HG02763 (cell line): ENCODE results near the gene FBRSL1.
"Not testable (repeated sequence)": the region's sequence is repeated elsewhere in the genome, so short reads cannot be mapped to it uniquely, and the experiment has no call there.

Experiments
- ATAC-seq: cut with Tn5 transposase; IDR thresholded peaks from one replicate; pipeline ENCODE4 v1.9.1; 2021; ENCODE audit warnings: mild to moderate bottlenecking, moderate library complexity; ENCODE audit not compliant: unreplicated experiment

The FBRSL1 gene

GRCh38 chr12:132469423-132469822 lies 20.5 kb upstream of the FBRSL1 start:
- no peak for ATAC-seq

GRCh38 chr12:132470397-132470796 lies 19.6 kb upstream of the FBRSL1 start:
- no peak for ATAC-seq

GRCh38 chr12:132471011-132471857 lies 18.7 kb upstream of the FBRSL1 start:
- no peak for ATAC-seq

- ATAC-seq = no peak
Observed at GRCh38 chr12:132471858-132472255, 18.1 kb upstream of the FBRSL1 start.

DNA sequence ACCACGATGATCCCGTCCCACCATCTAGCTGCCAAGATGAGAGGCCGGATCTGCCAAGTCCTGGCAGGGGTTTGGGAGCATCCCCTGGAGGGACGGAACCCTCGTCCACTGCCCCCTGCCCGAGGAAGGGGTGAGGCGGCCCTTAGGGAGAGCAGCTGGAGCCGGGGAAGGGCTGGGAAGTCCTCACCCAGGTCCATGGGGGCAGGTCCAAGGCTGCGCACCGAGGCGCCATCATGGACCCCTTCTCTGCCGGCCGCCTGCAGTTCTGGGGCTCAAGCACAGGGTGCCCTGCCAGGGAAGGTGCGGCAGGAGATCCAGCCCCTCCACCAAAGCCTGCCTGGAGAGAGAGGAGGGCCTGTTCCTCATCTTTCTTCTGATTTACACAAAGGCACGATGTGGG lies 17.6 kb upstream of the FBRSL1 start:
- ATAC-seq = no peak

DNA sequence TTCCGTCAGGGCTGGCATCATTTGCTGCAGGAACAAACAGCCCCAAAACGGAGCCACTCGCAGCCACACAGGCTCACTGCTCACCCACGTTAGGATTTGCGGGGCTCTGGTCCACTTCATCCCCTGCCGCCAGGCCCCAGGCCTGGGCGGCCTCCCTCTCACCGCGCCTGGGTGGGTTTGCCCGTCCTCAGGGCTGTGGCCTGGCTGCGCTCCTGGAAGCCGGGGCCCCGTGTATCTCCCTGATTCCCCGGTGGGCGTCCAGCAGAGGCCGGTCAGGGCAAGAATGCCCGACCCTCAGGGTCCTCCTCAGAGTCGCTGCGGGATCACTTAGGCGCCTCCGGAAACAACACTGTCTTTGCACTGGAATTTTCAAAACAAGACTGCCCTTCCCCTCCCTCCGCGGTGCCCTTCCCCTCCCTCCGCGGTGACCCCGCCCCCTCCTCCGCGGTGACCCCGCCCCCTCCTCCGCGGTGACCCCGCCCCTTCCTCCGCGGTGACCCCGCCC lies 15.7 kb upstream of the FBRSL1 start:
- ATAC-seq = no peak

DNA sequence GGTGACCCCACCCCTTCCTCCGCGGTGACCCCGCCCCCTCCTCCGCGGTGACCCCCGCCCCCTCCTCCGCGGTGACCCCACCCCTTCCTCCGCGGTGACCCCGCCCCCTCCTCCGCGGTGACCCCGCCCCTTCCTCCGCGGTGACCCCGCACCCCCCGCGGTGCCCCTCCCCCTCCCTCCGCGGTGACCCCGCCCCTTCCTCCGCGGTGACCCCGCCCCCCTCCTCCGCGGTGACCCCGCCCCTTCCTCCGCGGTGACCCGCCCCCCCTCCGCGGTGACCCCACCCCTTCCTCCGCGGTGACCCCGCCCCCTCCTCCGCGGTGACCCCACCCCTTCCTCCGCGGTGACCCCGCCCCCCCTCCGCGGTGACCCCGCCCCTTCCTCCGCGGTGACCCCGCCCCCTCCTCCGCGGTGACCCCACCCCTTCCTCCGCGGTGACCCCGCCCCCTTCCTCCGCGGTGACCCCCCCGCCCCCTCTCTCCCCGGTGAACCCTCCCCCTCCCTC lies 15.1 kb upstream of the FBRSL1 start:
- not testable (repeated sequence) for ATAC-seq

DNA sequence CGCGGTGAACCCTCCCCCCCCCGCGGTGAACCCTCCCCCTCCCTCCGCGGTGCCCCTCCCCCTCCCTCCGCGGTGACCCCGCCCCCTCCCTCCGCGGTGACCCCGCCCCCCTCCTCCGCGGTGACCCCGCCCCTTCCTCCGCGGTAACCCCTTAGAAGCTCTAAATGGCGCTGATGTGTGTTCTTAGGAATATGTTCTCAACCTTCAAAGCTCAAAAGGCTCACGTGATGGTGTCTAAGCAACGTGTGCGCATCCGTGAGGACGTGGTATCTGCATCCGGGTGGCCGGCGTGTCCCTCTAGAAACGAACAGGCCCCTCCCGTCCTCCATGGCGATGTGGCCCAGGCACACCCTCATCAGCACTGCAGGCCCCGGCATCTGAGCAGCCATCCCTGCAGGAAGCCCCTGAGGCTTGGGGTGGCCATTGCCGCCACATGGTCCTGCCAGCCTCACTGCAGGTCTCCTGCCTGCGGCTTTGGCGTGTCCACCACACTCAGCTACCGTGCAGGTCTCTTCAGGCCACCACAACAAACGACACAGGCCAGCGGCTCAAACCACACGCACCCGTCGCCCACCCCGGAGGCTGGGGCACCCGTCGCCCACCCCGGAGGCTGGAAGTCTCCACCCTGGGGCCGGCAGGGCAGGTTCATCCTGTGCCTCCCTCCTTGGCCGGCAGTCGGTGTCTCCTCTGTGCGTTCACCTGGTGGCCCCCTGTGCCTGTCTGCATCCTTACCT lies 14.5 kb upstream of the FBRSL1 start:
- ATAC-seq = no peak

DNA sequence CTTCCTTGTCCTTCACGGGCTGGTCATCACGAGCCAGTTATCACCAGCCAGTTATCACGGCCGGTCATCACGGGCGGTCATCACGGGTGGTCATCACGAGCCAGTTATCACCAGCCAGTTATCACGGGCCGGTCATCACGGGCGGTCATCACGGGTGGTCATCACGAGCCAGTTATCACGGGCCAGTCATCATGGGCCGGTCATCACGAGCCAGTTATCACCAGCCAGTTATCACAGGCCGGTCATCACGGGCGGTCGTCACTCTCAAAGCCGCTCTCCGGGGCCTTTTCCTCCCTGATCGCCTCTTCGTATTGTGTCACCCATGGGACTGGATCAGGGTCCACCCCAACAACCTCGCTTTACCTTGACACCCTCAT lies 13.9 kb upstream of the FBRSL1 start:
- no peak for ATAC-seq

- ATAC-seq = no peak
Observed at GRCh38 chr12:132476421-132476820, 13.5 kb upstream of the FBRSL1 start.

DNA sequence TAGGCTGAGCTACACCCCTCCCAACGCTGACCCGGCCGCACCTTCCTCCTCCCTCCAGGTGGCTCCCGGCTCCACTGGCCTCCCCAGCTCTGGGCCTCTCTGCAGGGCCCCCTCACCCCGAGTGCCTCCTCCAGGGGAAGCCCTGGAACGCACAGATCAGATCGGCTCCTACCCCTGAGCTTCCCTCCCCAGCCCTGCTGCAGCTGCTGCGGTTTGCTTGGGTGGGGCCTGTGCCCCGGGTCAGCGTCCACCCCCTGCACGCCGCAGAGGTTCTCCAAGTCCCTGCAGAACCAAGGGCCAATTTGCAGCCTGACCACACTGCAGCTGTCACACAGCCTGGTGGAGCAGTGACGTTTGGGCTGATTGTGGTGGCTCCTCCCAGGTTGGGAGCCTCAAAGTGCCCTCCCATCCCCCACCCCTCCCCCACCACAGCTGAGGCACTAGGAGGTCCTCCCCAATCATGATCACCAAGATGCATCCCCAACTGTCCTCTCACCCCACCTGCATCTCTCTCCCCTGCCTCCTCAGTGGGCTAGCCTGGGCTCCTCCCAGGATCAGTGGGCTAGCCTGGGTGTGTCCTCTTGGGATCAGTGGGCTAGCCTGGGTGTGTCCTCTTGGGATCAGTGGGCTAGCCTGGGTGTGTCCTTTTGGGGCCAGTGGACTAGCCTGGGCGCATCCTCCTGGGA lies 12.8 kb upstream of the FBRSL1 start:
- no peak for ATAC-seq

DNA sequence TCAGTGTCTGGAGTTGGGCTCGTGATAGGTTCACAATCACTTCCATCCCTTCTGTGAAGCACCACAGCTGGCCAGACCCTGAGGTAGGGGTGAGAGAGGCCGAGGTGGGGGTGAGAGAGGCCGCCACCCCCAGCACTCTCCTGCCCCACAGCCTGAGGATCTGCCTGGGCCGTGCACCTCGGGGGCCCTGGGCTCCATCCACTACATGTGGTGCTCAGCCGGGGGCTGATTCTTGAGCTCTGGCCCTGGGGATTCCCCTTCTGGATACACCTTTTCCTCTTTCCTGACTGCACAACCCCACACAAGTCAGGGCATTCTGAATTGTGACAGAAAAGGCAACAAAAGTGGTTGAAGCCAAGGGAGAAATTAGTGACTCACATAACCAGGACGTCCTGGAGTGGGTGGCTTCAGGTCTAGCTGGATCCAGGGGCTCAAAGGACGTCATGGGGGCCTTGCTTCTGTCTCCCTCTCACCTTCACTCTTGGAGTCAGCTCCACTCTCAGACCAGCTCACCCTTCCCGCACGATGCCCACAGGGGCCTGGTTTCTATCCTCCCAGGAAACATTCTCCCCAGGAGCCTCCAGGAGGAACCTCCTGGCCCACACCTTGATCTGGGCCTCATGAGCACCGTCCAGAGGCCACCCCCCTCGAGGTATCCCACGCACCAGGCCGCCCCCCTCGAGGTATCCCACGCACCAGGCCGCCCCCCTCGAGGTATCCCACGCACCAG lies 12.1 kb upstream of the FBRSL1 start:
- ATAC-seq = no peak

DNA sequence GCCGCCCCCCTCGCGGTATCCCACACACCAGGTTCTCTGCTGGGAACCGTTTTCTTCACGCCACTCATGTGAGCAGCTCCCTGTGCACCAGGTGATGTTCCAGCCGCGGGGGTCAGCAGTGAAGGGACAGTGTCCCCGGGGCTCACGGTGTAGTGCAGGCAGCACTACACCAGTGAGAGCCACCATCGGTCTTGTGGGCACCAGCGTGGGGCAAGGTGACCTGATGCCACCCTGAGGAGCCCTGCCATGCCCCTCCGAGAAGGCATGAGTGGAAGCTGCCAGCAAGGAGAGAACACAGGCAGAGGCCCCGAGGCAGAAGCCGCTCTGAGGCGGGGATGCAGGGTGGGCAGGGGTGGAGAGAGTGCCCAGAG lies 11.5 kb upstream of the FBRSL1 start:
- ATAC-seq = no peak

DNA sequence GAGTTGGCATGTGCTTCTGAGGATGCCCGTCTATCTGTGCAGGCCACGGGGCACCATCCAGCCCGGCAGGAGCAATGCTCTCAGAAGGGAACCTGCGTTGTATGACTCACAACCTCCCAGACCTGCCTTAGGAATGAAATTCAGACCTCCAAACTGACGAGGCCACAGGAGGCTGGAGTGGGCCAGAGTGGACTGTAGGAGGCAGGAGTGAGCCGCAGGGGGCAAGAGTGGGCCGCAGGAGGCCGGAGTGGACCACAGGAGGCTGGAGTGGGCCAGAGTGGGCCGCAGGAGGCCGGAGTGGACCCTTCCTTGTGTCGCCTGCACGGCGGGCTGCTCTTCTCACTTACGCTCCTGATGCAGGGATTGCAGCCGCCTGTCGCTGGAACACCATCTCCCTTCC lies 11.1 kb upstream of the FBRSL1 start:
- ATAC-seq = no peak

- ATAC-seq = no peak
Observed at GRCh38 chr12:132479291-132479690, 10.7 kb upstream of the FBRSL1 start.

DNA sequence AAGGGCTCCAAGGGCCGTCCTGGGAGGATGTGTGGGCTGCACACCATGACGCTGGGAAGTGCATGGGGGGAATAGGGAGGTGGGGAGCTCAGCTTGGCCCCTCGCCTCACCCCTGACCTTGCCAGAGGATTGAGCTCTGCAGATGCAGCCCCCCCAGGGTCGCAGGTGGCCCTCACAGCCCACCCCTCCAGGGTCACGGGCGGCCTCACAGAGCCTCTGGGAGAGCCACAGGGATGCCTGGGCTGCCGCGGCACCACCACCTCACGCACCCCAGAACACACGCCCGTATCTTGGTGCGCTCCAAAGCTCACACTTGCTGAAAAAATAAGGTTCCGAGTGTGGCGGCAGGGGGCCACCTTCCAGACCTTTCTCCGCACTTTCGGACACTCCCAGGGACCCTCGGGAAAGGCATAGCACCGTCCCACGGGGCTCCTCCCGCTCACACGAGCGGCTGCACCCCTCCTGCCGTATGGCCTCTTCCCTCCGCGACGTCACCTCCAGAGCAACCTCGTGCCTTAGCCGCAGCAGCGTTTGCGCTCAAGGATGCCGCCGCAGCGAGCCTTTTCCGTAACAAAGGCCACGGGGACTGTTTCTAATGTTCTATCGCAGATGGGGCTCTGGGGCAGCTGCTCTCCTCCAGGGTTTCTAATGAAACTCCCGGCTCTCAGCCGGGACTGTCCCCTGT lies 9.9 kb upstream of the FBRSL1 start:
- ATAC-seq = no peak

- no peak for ATAC-seq
Observed at GRCh38 chr12:132480623-132481132, 9.3 kb upstream of the FBRSL1 start.

DNA sequence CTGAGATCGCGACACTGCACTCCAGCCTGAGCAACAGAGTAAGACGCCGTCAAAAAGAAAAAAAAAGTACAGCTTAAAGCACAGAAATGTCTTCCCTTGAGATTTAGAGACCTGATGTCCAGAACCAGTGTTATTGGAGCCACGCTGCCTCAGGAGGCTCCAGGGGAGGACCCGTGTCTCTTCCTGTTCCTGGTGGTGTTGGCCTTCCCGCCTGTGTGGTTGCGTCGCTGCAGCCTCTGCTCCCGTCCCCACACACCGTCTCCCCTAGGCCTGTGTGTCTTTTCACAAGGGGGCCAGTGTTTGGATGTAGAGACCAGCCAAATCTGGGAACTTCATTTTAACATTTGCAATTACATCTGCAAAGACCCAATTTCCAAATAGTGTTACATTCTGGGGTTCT lies 8.6 kb upstream of the FBRSL1 start:
- ATAC-seq = no peak

GRCh38 chr12:132481771-132482745 lies 7.9 kb upstream of the FBRSL1 start:
- no peak for ATAC-seq
